ENCODE data around the gene MPZ.

GRCh38 chr1:161267321-161267720 lies 42.4 kb downstream of the MPZ start:
- TF ChIP-seq CTCF (tag by site-specific recombination; IDR thresholded peaks at IDR 0.05) (no peak), ZNF350 (tag by site-specific recombination; IDR thresholded peaks at IDR 0.05) (no peak), ZNF416 (tag by site-specific recombination; IDR thresholded peaks at IDR 0.05) (no peak), YY2 (tag by site-specific recombination; IDR thresholded peaks at IDR 0.05) (no peak), ZNF24 (tag by site-specific recombination; IDR thresholded peaks at IDR 0.05) (no peak), ZNF239 (tag by site-specific recombination; IDR thresholded peaks at IDR 0.05) (no peak), ZNF155 (tag by site-specific recombination; IDR thresholded peaks at IDR 0.05) (no peak), ZBTB26 (tag by site-specific recombination; optimal IDR thresholded peaks at IDR 0.05) (no peak), HOXC10 (CRISPR knock-in tag; IDR thresholded peaks at IDR 0.05) (no peak), ZNF148 (tag by site-specific recombination; IDR thresholded peaks at IDR 0.05; ENCODE audit: borderline replicate concordance) (no peak), KLF17 (tag by site-specific recombination; IDR thresholded peaks at IDR 0.05) (no peak), ZBTB6 (tag by site-specific recombination; IDR thresholded peaks at IDR 0.05) (no peak), ELK4 (IDR thresholded peaks at IDR 0.05; ENCODE audit: borderline replicate concordance, low read depth, low read length) (no peak)
